NCI-H187 treated with DMSO at 0.1 percent for 48 hours (cell line): Measurements from ENCODE around the gene LMOD1.
A peak's percentile ranks its signal among the peaks of the same experiment; 100 is the strongest.
"Not testable (repeated sequence)": the region's sequence is repeated elsewhere in the genome, so short reads cannot be mapped to it uniquely, and the experiment has no call there.

ENCODE experiments used
- DNase-seq: peaks from one replicate; lab custom pipeline; 2025; lab: John Stamatoyannopoulos, UW

LMOD1 gene

DNA sequence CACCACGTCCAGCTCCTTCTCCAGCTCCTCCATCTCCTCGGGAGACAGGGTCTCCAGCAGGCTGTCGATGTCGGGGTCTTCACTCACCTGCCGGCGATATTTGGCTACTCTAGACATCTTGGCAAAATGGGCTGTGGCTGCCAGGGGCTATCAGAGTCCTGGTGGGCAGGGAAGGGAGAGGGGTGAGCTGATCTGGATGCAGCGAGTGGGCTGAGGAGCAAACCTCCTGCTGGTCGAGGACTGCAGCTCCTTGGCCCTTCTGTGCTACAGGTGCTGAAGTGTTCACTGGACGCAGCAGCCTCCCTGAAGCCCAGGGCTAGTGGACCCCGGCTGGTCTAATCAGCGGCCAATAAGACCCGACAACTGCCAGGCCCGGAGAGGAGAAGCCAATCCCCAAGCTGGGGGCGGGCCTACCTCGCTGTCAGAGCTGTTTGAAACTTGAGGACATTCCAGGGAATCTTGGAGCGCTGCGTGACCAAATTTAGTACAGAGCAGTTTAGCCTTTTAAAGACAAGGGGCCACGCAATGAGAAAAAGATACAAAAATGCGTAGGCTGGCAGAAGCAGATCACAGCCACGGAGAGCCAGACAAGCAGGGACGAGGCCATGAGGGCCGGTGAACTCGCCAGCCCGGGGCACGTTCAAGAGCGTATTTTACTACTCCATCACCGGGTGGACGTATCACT, at the start of gene LMOD1:
Gene LMOD1, minus strand, starts transcription at position 325 of the 685 bp plus-strand sequence. Its CDS starts 208 bp downstream, at position 117.
- DNase-seq, result no peak

DNA sequence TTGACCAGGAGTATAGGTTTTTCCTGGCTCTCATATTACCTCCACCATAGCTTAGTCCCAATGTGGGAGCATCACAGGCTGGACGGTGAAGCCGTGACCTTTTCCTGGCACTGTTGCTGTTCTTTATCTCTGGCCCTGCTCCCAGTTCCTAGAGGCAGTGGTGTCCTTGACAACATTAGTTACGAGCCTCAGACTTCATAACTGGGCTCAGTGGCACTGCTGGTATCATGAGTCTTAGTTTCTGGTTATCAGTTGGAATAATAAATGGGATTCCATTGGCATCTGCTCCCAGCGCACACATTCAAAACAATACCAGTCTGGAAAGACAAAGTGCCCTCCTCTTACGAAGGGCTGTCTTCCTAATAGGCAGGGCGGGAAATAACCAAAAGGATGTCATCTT, 44.1 kb upstream of the LMOD1 start:
- DNase-seq, result no peak

- no peak for DNase-seq
Measured at GRCh38 chr1:201989354-201990128, 43.2 kb upstream of the LMOD1 start.

- no peak for DNase-seq
Measured at GRCh38 chr1:201988601-201989000, 42.3 kb upstream of the LMOD1 start.

DNA sequence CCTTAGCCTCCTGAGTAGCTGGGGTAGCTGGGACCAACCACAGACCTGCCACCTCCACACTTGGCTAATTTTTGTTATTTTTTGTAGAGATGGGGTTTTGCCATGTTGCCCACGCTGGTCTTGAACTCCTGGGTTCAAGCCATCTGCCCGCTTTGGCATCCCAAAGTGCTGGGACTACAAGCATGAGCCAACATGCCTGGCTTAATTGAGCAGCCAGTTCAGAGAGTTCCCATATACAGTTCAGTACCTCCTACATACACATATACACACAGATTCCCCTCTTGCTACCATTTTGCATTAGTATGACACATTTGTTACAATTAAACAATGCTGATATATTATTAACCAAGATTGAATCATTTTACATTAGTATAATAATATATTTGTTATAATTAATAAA, 39.0 kb upstream of the LMOD1 start:
- no peak for DNase-seq

DNA sequence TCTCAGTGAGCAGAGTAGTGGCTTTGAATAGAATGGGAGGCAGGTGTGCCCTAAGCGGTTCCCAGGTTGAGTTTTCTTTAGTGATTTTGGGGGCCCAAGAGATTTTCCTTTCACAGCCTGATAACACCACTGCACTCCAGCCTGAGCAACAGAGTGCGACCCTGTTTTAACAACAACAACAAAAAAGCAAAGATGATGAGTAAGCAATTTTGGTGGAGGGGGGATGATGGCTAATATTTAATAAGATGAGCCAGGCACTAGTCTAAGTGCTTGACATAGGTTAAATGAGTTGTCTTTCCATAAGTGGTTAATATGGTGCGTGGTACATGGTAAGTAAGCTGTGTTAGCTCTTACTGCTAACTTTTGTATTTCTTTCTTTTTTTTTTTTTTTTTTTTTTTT, 38.1 kb upstream of the LMOD1 start:
- no peak for DNase-seq

GRCh38 chr1:201983380-201983805, 37.0 kb upstream of the LMOD1 start:
- no peak for DNase-seq

GRCh38 chr1:201982623-201983379, 36.5 kb upstream of the LMOD1 start, which contains the start of gene RNPEP:
Gene RNPEP (plus strand): TSS chr1:201982648. CDS start chr1:201982667, 19 bp downstream.
- peak; percentile 41 for DNase-seq

- DNase-seq, result no peak
Measured at GRCh38 chr1:201982082-201982622, 35.8 kb upstream of the LMOD1 start.

GRCh38 chr1:201970334-201971159, 24.2 kb upstream of the LMOD1 start:
- no peak for DNase-seq

DNA sequence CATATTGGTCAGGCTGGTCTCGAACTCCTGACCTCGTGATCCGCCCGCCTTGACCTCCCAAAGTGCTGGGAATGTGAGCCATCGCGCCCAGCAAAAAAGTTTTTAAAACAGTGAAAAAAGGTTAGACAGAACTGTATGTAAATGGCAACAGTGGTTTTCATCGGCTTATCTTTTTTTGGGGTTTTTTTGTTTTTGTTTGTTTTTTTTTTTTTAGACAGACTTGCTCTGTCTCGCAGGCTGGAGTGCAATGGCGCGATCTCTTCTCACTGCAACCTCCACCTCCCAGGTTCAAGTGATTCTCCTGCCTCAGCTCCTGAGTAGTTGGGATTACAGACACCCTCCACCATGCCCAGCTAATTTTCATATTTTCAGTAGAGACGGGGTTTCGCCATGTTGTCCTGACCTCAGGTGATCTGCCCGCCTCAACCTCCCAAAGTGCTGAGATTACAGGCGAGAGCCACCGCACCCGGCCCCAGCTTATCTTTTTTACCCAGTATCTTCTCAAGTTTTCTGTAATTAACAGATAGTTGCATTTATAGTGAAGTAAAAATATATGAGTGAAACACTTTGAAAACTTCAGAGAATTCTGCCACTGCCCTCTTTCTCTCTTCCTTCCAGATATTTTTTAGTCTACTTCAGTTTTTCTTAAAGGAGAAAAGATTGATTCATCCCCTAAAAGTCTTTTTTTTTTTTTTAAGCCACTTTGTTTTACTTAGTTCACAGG, 22.0 kb upstream of the LMOD1 start:
- no peak for DNase-seq

- DNase-seq, result no peak
Measured at GRCh38 chr1:201966171-201966570, 19.8 kb upstream of the LMOD1 start.

- no peak for DNase-seq
Measured at GRCh38 chr1:201964261-201964660, 17.9 kb upstream of the LMOD1 start.

GRCh38 chr1:201962382-201962781, 16.0 kb upstream of the LMOD1 start:
- not testable (repeated sequence) for DNase-seq

GRCh38 chr1:201958348-201958747, 12.0 kb upstream of the LMOD1 start:
- DNase-seq, result no peak

- DNase-seq, result no peak
Measured at GRCh38 chr1:201955729-201956143, 9.4 kb upstream of the LMOD1 start.

GRCh38 chr1:201955009-201955728, 8.8 kb upstream of the LMOD1 start, which contains the start of gene TIMM17A:
Gene TIMM17A (plus strand): TSS chr1:201955503. CDS start chr1:201955527, 24 bp downstream.
- peak; percentile 63 for DNase-seq

- DNase-seq, result no peak
Measured at GRCh38 chr1:201954263-201955008, 8.1 kb upstream of the LMOD1 start.

- DNase-seq, result no peak
Measured at GRCh38 chr1:201949491-201949890, 3.1 kb upstream of the LMOD1 start.
